RWPE2 (cell line): ENCODE results near the gene TYMP.

Experiments
- ATAC-seq: fragments of 200-7000 bp; cut with Tn5 transposase; 3 replicates; pipeline ENCODE4 v1.9.1; 2021; ENCODE audit warnings: low read depth
- DNase-seq: peaks from one replicate; pipeline ENCODE4 v3.0.0-alpha.2; 2020; ENCODE audit warnings: low spot score
- H3K27ac ChIP-seq: fragments of 450-650 bp; 2 replicates; pipeline ENCODE4 v1.5.1; 2017; ENCODE audit warnings: mild to moderate bottlenecking; ENCODE audit not compliant: poor library complexity, severe bottlenecking
- H3K27me3 ChIP-seq: fragments of 250-450 bp; sonication (Bioruptor Pico); 2 replicates; pipeline ENCODE4 v1.5.1; 2021; ENCODE audit warnings: mild to moderate bottlenecking, moderate library complexity; ENCODE audit not compliant: insufficient read depth, poor library complexity, severe bottlenecking
- H3K36me3 ChIP-seq: fragments of 250-450 bp; sonication (Bioruptor Pico); 2 replicates; pipeline ENCODE4 v1.5.1; 2020; ENCODE audit warnings: low read depth, mild to moderate bottlenecking, moderate library complexity
- H3K4me1 ChIP-seq: fragments of 250-450 bp; sonication (Bioruptor Pico); 2 replicates; pipeline ENCODE4 v1.5.1; 2021; ENCODE audit warnings: mild to moderate bottlenecking, moderate library complexity; ENCODE audit not compliant: insufficient read depth, poor library complexity, severe bottlenecking
- H3K4me3 ChIP-seq: fragments of 250-450 bp; sonication (Bioruptor Pico); 2 replicates; pipeline ENCODE4 v1.5.1; 2021; ENCODE audit warnings: mild to moderate bottlenecking, moderate library complexity; ENCODE audit not compliant: severe bottlenecking
- H3K9me3 ChIP-seq: fragments of 250-450 bp; sonication (Bioruptor Pico); 2 replicates; pipeline ENCODE4 v1.5.1; 2021; ENCODE audit warnings: mild to moderate bottlenecking, moderate library complexity; ENCODE audit not compliant: severe bottlenecking
- CTCF ChIP-seq: fragments of 450-650 bp; IDR thresholded peaks from one replicate; pipeline ENCODE4 v1.5.1; 2017; ENCODE audit warnings: mild to moderate bottlenecking, moderate library complexity; ENCODE audit not compliant: poor library complexity, severe bottlenecking

Gene TYMP

GRCh38 chr22:50502628-50503474 is 27.0 kb downstream of the TYMP start:
- TF ChIP-seq CTCF: no peak

GRCh38 chr22:50502096-50502495 is 27.7 kb downstream of the TYMP start:
- Histone ChIP-seq H3K36me3 (peaks cover 17% of the 10 kb centered on the region), H3K4me3 (no peak overlapping the region), H3K9me3 (no peaks in the 10 kb centered on the region), H3K27me3 (no peaks in the 10 kb centered on the region), H3K4me1 (no peaks in the 10 kb centered on the region), H3K27ac (no peak overlapping the region)
- ATAC-seq (no peak), DNase-seq (no peak)
- TF ChIP-seq CTCF: no peak

More at GRCh38 chr22:50502628-50503474, 27.0 kb downstream of the TYMP start:
- no peak overlapping the region for H3K27ac ChIP-seq
- DNase-seq (peak; percentile 63), ATAC-seq (no peak)
- peaks cover 17% of the 10 kb centered on the region for H3K36me3 ChIP-seq
- no peaks in the 10 kb centered on the region for H3K27me3 ChIP-seq
- no peaks in the 10 kb centered on the region for H3K9me3 ChIP-seq
- no peaks in the 10 kb centered on the region for H3K4me1 ChIP-seq
- H3K4me3 ChIP-seq: no peak overlapping the region

GRCh38 chr22:50500452-50500851 is 29.4 kb downstream of the TYMP start:
- DNase-seq: no peak
- Histone ChIP-seq H3K4me3 (no peak overlapping the region), H3K36me3 (peaks cover 12% of the 10 kb centered on the region), H3K27me3 (no peaks in the 10 kb centered on the region), H3K9me3 (no peaks in the 10 kb centered on the region), H3K4me1 (no peaks in the 10 kb centered on the region), H3K27ac (no peak overlapping the region)
- no peak for ATAC-seq
- no peak for TF ChIP-seq CTCF

- no peaks in the 10 kb centered on the region for H3K27me3 ChIP-seq
- no peak for DNase-seq
- H3K36me3 ChIP-seq: peaks cover 3% of the 10 kb centered on the region; the same call in 1 of the 2 replicates
- H3K27ac ChIP-seq: no peak overlapping the region
- TF ChIP-seq CTCF: peak; percentile 58
- H3K9me3 ChIP-seq: no peaks in the 10 kb centered on the region
- no peak overlapping the region for H3K4me3 ChIP-seq
- peak; percentile 74 for ATAC-seq
- no peaks in the 10 kb centered on the region for H3K4me1 ChIP-seq
These were observed 31.4 kb downstream of the TYMP start for GRCh38 chr22:50498322-50498890.

GRCh38 chr22:50497093-50497492 is 32.7 kb downstream of the TYMP start:
- DNase-seq (no peak), ATAC-seq (no peak)
- Histone ChIP-seq H3K9me3 (no peaks in the 10 kb centered on the region), H3K4me3 (no peak overlapping the region), H3K27me3 (no peaks in the 10 kb centered on the region), H3K36me3 (no peaks in the 10 kb centered on the region), H3K27ac (no peak overlapping the region), H3K4me1 (no peaks in the 10 kb centered on the region)
- TF ChIP-seq CTCF: no peak
